HUES6 (cell line): Measurements from ENCODE around the gene SHOC1.
"Not testable (repeated sequence)": the region's sequence is repeated elsewhere in the genome, so short reads cannot be mapped to it uniquely, and the experiment has no call there.

Experiments used
- H3K27ac ChIP-seq: 2 replicates; pipeline ENCODE4 v1.7.0; 2013; ENCODE audit warnings: low read depth, mild to moderate bottlenecking, low read length, inconsistent platforms
- H3K27me3 ChIP-seq: 2 replicates; pipeline ENCODE4 v1.6.1; 2013; ENCODE audit warnings: low read length; ENCODE audit not compliant: control insufficient read depth, insufficient read depth
- H3K36me3 ChIP-seq: 2 replicates; pipeline ENCODE4 v1.6.1; 2013; ENCODE audit warnings: low read length; ENCODE audit not compliant: control insufficient read depth, insufficient read depth
- H3K4me1 ChIP-seq: 2 replicates; pipeline ENCODE4 v1.6.1; 2013; ENCODE audit warnings: low read length; ENCODE audit not compliant: control insufficient read depth, insufficient read depth
- H3K4me3 ChIP-seq: 2 replicates; pipeline ENCODE4 v1.5.1; 2013; ENCODE audit warnings: low read depth, low read length
- H3K9ac ChIP-seq: one replicate; pipeline ENCODE4 v1.6.1; 2013; ENCODE audit warnings: mild to moderate bottlenecking, low read length
- H3K9me3 ChIP-seq: 2 replicates; pipeline ENCODE4 v1.6.1; 2013; ENCODE audit warnings: low read depth, low read length; ENCODE audit not compliant: control insufficient read depth, insufficient read depth

SHOC1 gene

DNA sequence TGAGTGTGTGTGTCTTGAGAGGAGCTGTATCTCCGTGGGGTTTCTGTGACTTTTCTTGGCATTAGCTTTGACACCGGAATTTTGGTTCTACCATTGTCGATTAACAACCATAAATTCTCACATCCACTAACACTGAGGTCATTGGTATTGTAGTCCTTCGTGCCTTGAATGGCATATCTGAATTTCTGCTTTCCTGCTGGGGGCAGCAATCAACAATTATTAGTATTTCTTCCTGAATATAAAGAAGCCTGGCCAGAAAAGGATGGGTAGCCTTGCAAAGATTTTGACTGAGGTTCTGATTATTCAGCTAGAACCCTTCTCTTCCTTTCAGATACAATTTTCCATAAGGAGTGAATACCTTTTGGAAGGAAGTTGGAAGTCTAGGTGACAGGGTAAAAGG, 33.5 kb upstream of the SHOC1 start:
- no peaks in the 10 kb centered on the region for H3K4me1 ChIP-seq
- H3K4me3 ChIP-seq: no peak overlapping the region
- no peak overlapping the region for H3K27ac ChIP-seq
- no peaks in the 10 kb centered on the region for H3K27me3 ChIP-seq
- H3K36me3 ChIP-seq: no peaks in the 10 kb centered on the region
- no peaks in the 10 kb centered on the region for H3K9me3 ChIP-seq
- H3K9ac ChIP-seq: no peak overlapping the region

GRCh38 chr9:111825468-111826145, 30.9 kb upstream of the SHOC1 start:
- Histone ChIP-seq H3K36me3 (no peaks in the 10 kb centered on the region), H3K9ac (no peak overlapping the region), H3K4me1 (no peaks in the 10 kb centered on the region), H3K4me3 (no peak overlapping the region), H3K27ac (no peak overlapping the region), H3K9me3 (no peaks in the 10 kb centered on the region), H3K27me3 (no peaks in the 10 kb centered on the region)

DNA sequence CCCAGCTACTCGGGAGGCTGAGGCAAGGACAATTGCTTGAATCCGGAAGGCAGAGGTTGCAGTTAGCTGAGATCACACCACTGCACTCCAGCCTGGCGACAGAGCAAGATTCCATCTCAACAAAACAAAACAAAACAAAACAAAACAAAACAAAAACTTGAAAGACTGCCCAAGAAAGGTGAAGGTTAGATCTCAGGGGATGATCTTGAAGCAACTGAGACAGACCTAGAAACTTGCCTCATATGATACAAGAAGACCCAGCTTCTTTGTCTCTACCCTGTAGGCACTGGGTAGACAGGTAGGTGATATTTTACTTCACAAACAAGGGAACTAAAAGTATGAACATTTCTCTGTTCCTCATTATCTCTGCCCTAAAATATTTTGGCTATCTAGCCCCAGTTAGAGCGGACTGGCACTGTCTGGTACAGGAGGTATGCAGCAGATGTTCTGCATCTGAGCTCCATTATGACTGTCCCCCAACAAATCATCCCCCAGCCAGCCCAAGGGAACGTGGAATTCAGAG, 26.3 kb upstream of the SHOC1 start:
- Histone ChIP-seq H3K36me3 (no peaks in the 10 kb centered on the region), H3K9ac (no peak overlapping the region), H3K27me3 (no peaks in the 10 kb centered on the region), H3K4me3 (no peak overlapping the region), H3K9me3 (no peaks in the 10 kb centered on the region), H3K4me1 (no peaks in the 10 kb centered on the region), H3K27ac (no peak overlapping the region)

GRCh38 chr9:111819360-111819759, 24.6 kb upstream of the SHOC1 start:
- H3K9me3 ChIP-seq: no peaks in the 10 kb centered on the region
- H3K4me3 ChIP-seq: no peak overlapping the region
- H3K9ac ChIP-seq: no peak overlapping the region
- H3K27ac ChIP-seq: no peak overlapping the region
- no peaks in the 10 kb centered on the region for H3K4me1 ChIP-seq
- no peaks in the 10 kb centered on the region for H3K36me3 ChIP-seq
- H3K27me3 ChIP-seq: no peaks in the 10 kb centered on the region

DNA sequence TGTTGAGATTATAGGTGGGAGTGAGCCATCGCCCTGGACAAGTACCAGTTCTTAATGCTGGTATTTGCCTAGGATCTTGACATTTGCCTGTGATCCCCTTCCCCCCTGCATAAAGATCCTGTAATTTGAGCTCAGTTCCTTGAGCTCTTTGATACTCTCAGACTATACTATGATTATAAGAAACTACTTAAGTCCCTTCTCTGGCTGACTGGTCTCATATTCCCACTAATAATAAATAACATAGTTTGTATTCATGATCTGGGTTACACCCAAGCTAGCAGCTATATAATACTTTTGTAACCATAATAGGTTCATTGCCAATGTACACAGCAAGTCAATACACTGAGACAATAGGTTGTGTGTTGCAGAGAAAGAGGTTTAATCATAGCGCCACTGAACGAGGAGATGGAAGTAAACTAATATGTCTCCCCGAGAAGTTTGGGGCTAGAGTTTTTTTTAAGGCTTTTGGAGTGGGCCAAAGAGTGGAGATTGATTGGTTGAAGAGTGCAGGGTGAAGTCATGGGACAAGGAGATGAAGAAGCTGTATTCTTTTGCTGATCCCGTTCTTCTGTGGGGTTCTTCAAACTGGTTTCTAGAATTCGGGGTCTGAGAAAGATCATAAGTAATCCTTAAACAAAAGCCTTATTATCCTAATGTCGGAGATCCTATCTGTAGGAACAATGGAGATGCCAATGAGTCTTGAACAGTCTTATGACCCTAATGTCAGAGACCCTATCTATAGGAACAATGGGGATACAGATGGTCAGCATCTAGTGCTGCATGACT, 20.7 kb upstream of the SHOC1 start:
- H3K9me3 ChIP-seq: no peaks in the 10 kb centered on the region
- H3K27ac ChIP-seq: no peak overlapping the region
- no peaks in the 10 kb centered on the region for H3K36me3 ChIP-seq

GRCh38 chr9:111812337-111812736, 17.6 kb upstream of the SHOC1 start:
- no peaks in the 10 kb centered on the region for H3K4me1 ChIP-seq

More for the DNA sequence above, 20.7 kb upstream of the SHOC1 start:
- H3K4me3 ChIP-seq: no peak overlapping the region
- no peaks in the 10 kb centered on the region for H3K4me1 ChIP-seq
- H3K27me3 ChIP-seq: no peaks in the 10 kb centered on the region
- H3K9ac ChIP-seq: no peak overlapping the region

GRCh38 chr9:111810908-111811307, 16.2 kb upstream of the SHOC1 start:
- Histone ChIP-seq H3K4me3 (no peak overlapping the region), H3K4me1 (no peaks in the 10 kb centered on the region), H3K27ac (no peak overlapping the region), H3K9me3 (no peaks in the 10 kb centered on the region), H3K36me3 (no peaks in the 10 kb centered on the region), H3K27me3 (no peaks in the 10 kb centered on the region), H3K9ac (no peak overlapping the region)

More at GRCh38 chr9:111812337-111812736, 17.6 kb upstream of the SHOC1 start:
- Histone ChIP-seq H3K27ac (no peak overlapping the region), H3K36me3 (no peaks in the 10 kb centered on the region), H3K9me3 (no peaks in the 10 kb centered on the region), H3K9ac (no peak overlapping the region), H3K27me3 (no peaks in the 10 kb centered on the region), H3K4me3 (no peak overlapping the region)

GRCh38 chr9:111810415-111810814, 15.7 kb upstream of the SHOC1 start:
- not testable (repeated sequence) for H3K27ac ChIP-seq, H3K9ac ChIP-seq, H3K4me1 ChIP-seq, H3K4me3 ChIP-seq, H3K9me3 ChIP-seq, H3K36me3 ChIP-seq, H3K27me3 ChIP-seq

GRCh38 chr9:111807197-111807596, 12.5 kb upstream of the SHOC1 start:
- Histone ChIP-seq H3K4me1 (no peaks in the 10 kb centered on the region), H3K9me3 (no peaks in the 10 kb centered on the region), H3K27me3 (no peaks in the 10 kb centered on the region), H3K36me3 (no peaks in the 10 kb centered on the region), H3K27ac (no peak overlapping the region), H3K4me3 (no peak overlapping the region), H3K9ac (no peak overlapping the region)

DNA sequence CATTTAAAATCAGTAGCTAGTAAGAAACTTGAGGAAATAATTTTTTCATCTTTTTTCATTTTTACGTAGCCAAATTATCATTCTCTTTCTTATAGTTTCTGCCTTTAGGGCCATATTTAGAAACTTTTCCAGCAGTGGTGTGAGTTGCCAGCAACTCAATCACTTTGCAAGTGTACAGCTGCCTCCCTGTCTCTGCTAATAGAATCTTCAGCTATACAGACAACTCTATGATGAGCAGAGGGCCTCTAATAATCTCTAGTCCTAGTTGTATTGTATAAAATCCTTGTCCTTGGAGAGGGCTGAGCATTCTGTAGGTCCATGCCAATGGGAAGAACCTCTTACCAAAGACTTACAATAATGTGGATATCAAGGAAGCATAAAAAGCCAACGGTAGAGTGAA, 11.5 kb upstream of the SHOC1 start:
- H3K36me3 ChIP-seq: no peaks in the 10 kb centered on the region
- H3K4me1 ChIP-seq: no peaks in the 10 kb centered on the region
- H3K9ac ChIP-seq: no peak overlapping the region
- H3K27me3 ChIP-seq: no peaks in the 10 kb centered on the region
- no peak overlapping the region for H3K4me3 ChIP-seq
- H3K27ac ChIP-seq: no peak overlapping the region
- H3K9me3 ChIP-seq: no peaks in the 10 kb centered on the region

GRCh38 chr9:111805830-111806241, 11.1 kb upstream of the SHOC1 start:
- H3K36me3 ChIP-seq: no peaks in the 10 kb centered on the region
- H3K9ac ChIP-seq: no peak overlapping the region
- H3K27ac ChIP-seq: no peak overlapping the region
- H3K9me3 ChIP-seq: no peaks in the 10 kb centered on the region
- no peak overlapping the region for H3K4me3 ChIP-seq
- no peaks in the 10 kb centered on the region for H3K4me1 ChIP-seq
- H3K27me3 ChIP-seq: no peaks in the 10 kb centered on the region
